NCI-H1436 (cell line): ENCODE results near the gene SENP1.
"Not testable (repeated sequence)": the region's sequence is repeated elsewhere in the genome, so short reads cannot be mapped to it uniquely, and the experiment has no call there.

ENCODE experiments used
- DNase-seq: peaks from one replicate; lab custom pipeline; 2025; lab: John Stamatoyannopoulos, UW

SENP1 gene

GRCh38 chr12:48105867-48106680 lies at the start of gene SENP1:
Gene SENP1, minus strand, starts transcription at chr12:48106079. Its CDS starts 4,607 bp downstream, at chr12:48101472.
- DNase-seq, result peak; percentile 79

GRCh38 chr12:48151103-48151771 lies 45.4 kb upstream of the SENP1 start:
- DNase-seq, result no peak

GRCh38 chr12:48145981-48146380 lies 40.1 kb upstream of the SENP1 start:
- no peak for DNase-seq

- DNase-seq, result no peak
Measured at GRCh38 chr12:48143898-48144297, 38.0 kb upstream of the SENP1 start.

GRCh38 chr12:48142818-48143674 lies 37.2 kb upstream of the SENP1 start:
- no peak for DNase-seq

- no peak for DNase-seq
Measured at GRCh38 chr12:48135027-48135426, 29.1 kb upstream of the SENP1 start.

GRCh38 chr12:48132826-48133225 lies 26.9 kb upstream of the SENP1 start:
- DNase-seq, result no peak

- DNase-seq, result no peak
Measured at GRCh38 chr12:48131517-48131916, 25.6 kb upstream of the SENP1 start.

- DNase-seq, result no peak
Measured at GRCh38 chr12:48129376-48129775, 23.5 kb upstream of the SENP1 start.

- no peak for DNase-seq
Measured at GRCh38 chr12:48128800-48129199, 22.9 kb upstream of the SENP1 start.

GRCh38 chr12:48126953-48127630 lies 21.2 kb upstream of the SENP1 start:
- no peak for DNase-seq

- no peak for DNase-seq
Measured at GRCh38 chr12:48125985-48126384, 20.1 kb upstream of the SENP1 start.

GRCh38 chr12:48125542-48125941 lies 19.7 kb upstream of the SENP1 start:
- DNase-seq, result not testable (repeated sequence)

GRCh38 chr12:48123169-48123568 lies 17.3 kb upstream of the SENP1 start:
- DNase-seq, result no peak

- DNase-seq, result no peak
Measured at GRCh38 chr12:48122065-48122834, 16.4 kb upstream of the SENP1 start.

- no peak for DNase-seq
Measured at GRCh38 chr12:48121522-48121921, 15.6 kb upstream of the SENP1 start.

GRCh38 chr12:48119834-48120195 lies 13.9 kb upstream of the SENP1 start:
- no peak for DNase-seq

GRCh38 chr12:48119078-48119833 lies 13.4 kb upstream of the SENP1 start, which contains the start of gene PFKM:
Gene PFKM, plus strand, starts transcription at chr12:48119364. Its CDS starts 3,411 bp downstream, at chr12:48122775.
- DNase-seq, result peak; percentile 78

GRCh38 chr12:48118284-48118871 lies 12.5 kb upstream of the SENP1 start:
- DNase-seq, result no peak

- no peak for DNase-seq
Measured at GRCh38 chr12:48115957-48116356, 10.1 kb upstream of the SENP1 start.
